Common myeloid progenitor, CD34-positive (primary cell): Measurements from ENCODE around the gene TPPP.

Experiments used
- CTCF ChIA-PET: fragments of 350-600 bp; sonication (Branson Sonifier 250); formaldehyde crosslinking; loops from one replicate; lab custom pipeline; 2021; ENCODE audit warnings: antibody characterized with exemption; lab: Charles Lee
- POLR2A ChIA-PET: fragments of 350-600 bp; sonication (Branson Sonifier 250); formaldehyde crosslinking; loops from one replicate; lab custom pipeline; 2021; ENCODE audit warnings: antibody characterized with exemption; lab: Charles Lee
- DNase-seq, 3 donors: peaks; one replicate each; pipeline versions ENCODE4 v3.0.0 to v3.0.0-alpha.2; 2013
- H3K27ac ChIP-seq, 2 experiments: 1 replicate in 1 of 2; 2 replicates in 1 of 2; pipeline ENCODE4 v1.7.0; 2013; ENCODE audit warnings: inconsistent platforms in 2 of 2, low read length in 2 of 2, mild to moderate bottlenecking in 2 of 2, low read depth in 1 of 2, moderate library complexity in 1 of 2; ENCODE audit not compliant: severe bottlenecking in 2 of 2, insufficient read depth in 1 of 2, poor library complexity in 1 of 2
- H3K27me3 ChIP-seq, 5 experiments: replicated peaks in 2 of 5; 1 replicate in 3 of 5; 2 replicates in 2 of 5; pipeline versions ENCODE4 v1.6.1 to v1.7.0; 2013; ENCODE audit warnings: low read length in 4 of 5, mild to moderate bottlenecking in 2 of 5, moderate library complexity in 2 of 5, inconsistent platforms in 1 of 5; ENCODE audit not compliant: insufficient read depth in 5 of 5, control insufficient read depth in 4 of 5
- H3K36me3 ChIP-seq, 4 experiments: 1 replicate in 2 of 4; 2 replicates in 2 of 4; pipeline versions ENCODE4 v1.6.1 to v1.7.0; 2013; ENCODE audit warnings: low read length in 3 of 4, control low read depth in 1 of 4, mild to moderate bottlenecking in 1 of 4; ENCODE audit not compliant: control insufficient read depth in 4 of 4, insufficient read depth in 4 of 4
- H3K4me1 ChIP-seq, 4 experiments: 1 replicate in 3 of 4; 2 replicates in 1 of 4; pipeline versions ENCODE4 v1.6.1 to v1.7.1; 2013; ENCODE audit warnings: low read length in 3 of 4, mild to moderate bottlenecking in 3 of 4, control low read depth in 1 of 4, inconsistent platforms in 1 of 4, moderate library complexity in 1 of 4; ENCODE audit not compliant: control insufficient read depth in 4 of 4, insufficient read depth in 4 of 4; ENCODE audit errors: control extremely low read depth in 1 of 4
- H3K4me3 ChIP-seq, 7 experiments: 1 replicate in 4 of 7; 2 replicates in 3 of 7; pipeline versions ENCODE4 v1.5.1 to v1.7.0; 2013; ENCODE audit warnings: mild to moderate bottlenecking in 7 of 7, low read length in 6 of 7, moderate library complexity in 6 of 7, inconsistent platforms in 2 of 7, low read depth in 2 of 7, control low read depth in 1 of 7; ENCODE audit not compliant: insufficient read depth in 4 of 7, control insufficient read depth in 1 of 7; ENCODE audit errors: extremely low read depth in 1 of 7
- H3K9me3 ChIP-seq, 5 experiments: 1 replicate in 4 of 5; 2 replicates in 1 of 5; pipeline versions ENCODE4 v1.6.1 to v1.7.1; 2013; ENCODE audit warnings: low read length in 4 of 5, mild to moderate bottlenecking in 2 of 5, inconsistent platforms in 1 of 5, low read depth in 1 of 5, moderate library complexity in 1 of 5; ENCODE audit not compliant: control insufficient read depth in 4 of 5, insufficient read depth in 2 of 5; ENCODE audit errors: control extremely low read depth in 1 of 5
- WGBS: methylation state at CpG from one replicate; pipeline ENCODE4 v1.1.5; 2013; ENCODE audit not compliant: insufficient coverage; 5-methylcytosine and 5-hydroxymethylcytosine counted together

The TPPP gene

GRCh38 chr5:622946-623522 lies 70.1 kb downstream of the TPPP start:
- no peaks in the 10 kb centered on the region for H3K27me3 ChIP-seq
- peaks cover 8 to 72% (median 42%) of the 10 kb centered on the region in 4 experiments for H3K36me3 ChIP-seq
- no peaks in the 10 kb centered on the region for H3K9me3 ChIP-seq
- no peak overlapping the region for H3K27ac ChIP-seq
- WGBS, result 98% methylated on average over 30 of the region's 31 CpGs
- no peaks in the 10 kb centered on the region for H3K4me1 ChIP-seq
- CTCF ChIA-PET, result interaction anchor here (0.6 kb wide), 1 partner anchor 20 kb away, joined by 3 read pairs; no protein-coding TSS in a partner anchor
- no peak for DNase-seq
- no peak overlapping the region for H3K4me3 ChIP-seq
- POLR2A ChIA-PET, result no interaction called here

GRCh38 chr5:622359-622758 lies 70.8 kb downstream of the TPPP start:
- peaks cover 5 to 74% (median 39%) of the 10 kb centered on the region in 4 experiments for H3K36me3 ChIP-seq
- POLR2A ChIA-PET, result no interaction called here

GRCh38 chr5:621341-621761 lies 71.8 kb downstream of the TPPP start:
- no peak for DNase-seq
- H3K36me3 ChIP-seq, result peaks cover 5 to 83% (median 40%) of the 10 kb centered on the region in 4 experiments
- POLR2A ChIA-PET, result no interaction called here

More at GRCh38 chr5:622359-622758, 70.8 kb downstream of the TPPP start:
- Histone ChIP-seq H3K9me3 (no peaks in the 10 kb centered on the region), H3K27ac (no peak overlapping the region), H3K27me3 (no peaks in the 10 kb centered on the region), H3K4me3 (no peak overlapping the region), H3K4me1 (no peaks in the 10 kb centered on the region)
- DNase-seq, result no peak
- 97% methylated on average over 6 of the region's 9 CpGs for WGBS
- CTCF ChIA-PET, result interaction anchor here (0.6 kb wide), 2 partner anchors 20 to 176 kb away, joined by 3 read pairs; no protein-coding TSS in a partner anchor

GRCh38 chr5:620586-621180 lies 72.5 kb downstream of the TPPP start:
- ChIA-PET CTCF (interaction anchor here (0.9 to 1.1 kb wide), 3 partner anchors 45 to 51 kb away, joined by 3 read pairs; no protein-coding TSS in a partner anchor), POLR2A (no interaction called here)
- Histone ChIP-seq H3K36me3 (peaks cover 2 to 78% (median 38%) of the 10 kb centered on the region in 4 experiments), H3K9me3 (no peaks in the 10 kb centered on the region), H3K4me3 (no peak overlapping the region), H3K27ac (no peak overlapping the region), H3K4me1 (no peaks in the 10 kb centered on the region), H3K27me3 (no peaks in the 10 kb centered on the region)
- no peak for DNase-seq
- WGBS, result 86% methylated on average over 3 of the region's 8 CpGs

More at GRCh38 chr5:621341-621761, 71.8 kb downstream of the TPPP start:
- Histone ChIP-seq H3K9me3 (no peaks in the 10 kb centered on the region), H3K27ac (no peak overlapping the region), H3K4me3 (no peak overlapping the region), H3K27me3 (no peaks in the 10 kb centered on the region), H3K4me1 (no peaks in the 10 kb centered on the region)
- WGBS, result 99% methylated on average over 14 of the region's 16 CpGs
- CTCF ChIA-PET, result no interaction called here

DNA sequence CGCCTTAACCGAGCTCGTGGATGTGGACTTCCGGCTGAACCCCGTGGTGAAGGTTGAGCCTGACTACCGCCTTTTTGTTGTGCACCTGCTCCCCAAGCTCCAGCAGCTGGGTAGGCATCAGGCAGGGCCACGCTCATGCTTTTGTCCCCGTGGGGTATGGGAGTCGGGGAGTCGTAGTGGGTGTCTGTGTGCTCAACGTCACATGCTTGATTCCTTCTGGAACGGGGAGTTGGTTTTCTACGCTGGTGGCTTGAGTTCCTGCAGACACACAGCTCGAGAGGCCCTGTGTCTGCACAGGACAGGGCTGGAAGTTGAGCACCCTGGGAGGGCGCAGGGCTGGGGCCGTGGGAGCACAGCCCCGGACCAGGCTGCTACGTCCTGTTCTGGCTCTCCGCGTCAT lies 73.0 kb downstream of the TPPP start:
- ChIA-PET POLR2A (no interaction called here), CTCF (interaction anchor here (0.9 to 1.1 kb wide), 3 partner anchors 46 to 51 kb away, joined by 3 read pairs; no protein-coding TSS in a partner anchor)
- peaks cover 2 to 73% (median 36%) of the 10 kb centered on the region in 4 experiments for H3K36me3 ChIP-seq
- peaks cover 0 to 2% (median 0%) of the 10 kb centered on the region in 5 experiments for H3K9me3 ChIP-seq
- H3K4me3 ChIP-seq, result no peak overlapping the region
- no peaks in the 10 kb centered on the region for H3K4me1 ChIP-seq
- WGBS, result 97% methylated on average over 20 of the region's 20 CpGs
- no peak overlapping the region for H3K27ac ChIP-seq
- DNase-seq, result no peak
- no peaks in the 10 kb centered on the region for H3K27me3 ChIP-seq

DNA sequence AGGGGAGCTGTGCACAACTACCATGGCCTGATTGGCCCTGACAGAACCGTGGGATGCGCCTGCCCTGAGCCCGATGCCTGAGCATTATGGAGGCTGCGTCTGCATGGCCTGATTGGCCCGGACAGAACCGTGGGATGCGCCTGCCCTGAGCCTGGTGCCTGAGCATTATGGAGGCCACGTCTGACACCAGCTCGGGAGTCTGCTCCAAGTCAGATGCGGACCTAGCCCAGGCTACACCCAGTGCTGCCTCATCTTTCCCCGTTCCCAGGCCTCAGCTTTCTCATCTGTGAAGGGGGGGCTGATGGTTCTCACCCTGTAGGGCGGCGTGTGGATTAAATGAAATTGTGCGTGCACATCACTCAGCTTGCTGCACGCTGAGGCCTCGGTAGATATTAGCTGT lies 73.7 kb downstream of the TPPP start:
- ChIA-PET POLR2A (no interaction called here), CTCF (interaction anchor here (0.7 kb wide), 1 partner anchor 183 kb away, joined by 3 read pairs; no protein-coding TSS in a partner anchor)
- peaks cover 0 to 4% (median 0%) of the 10 kb centered on the region in 5 experiments for H3K9me3 ChIP-seq
- H3K27ac ChIP-seq, result no peak overlapping the region
- no peak overlapping the region for H3K4me3 ChIP-seq
- H3K36me3 ChIP-seq, result peaks cover 2 to 66% (median 31%) of the 10 kb centered on the region in 4 experiments
- no peak for DNase-seq
- H3K27me3 ChIP-seq, result no peaks in the 10 kb centered on the region
- over 99% methylated on average over 16 of the region's 16 CpGs for WGBS
- no peaks in the 10 kb centered on the region for H3K4me1 ChIP-seq

GRCh38 chr5:618450-618849 lies 74.7 kb downstream of the TPPP start:
- CTCF ChIA-PET, result no interaction called here
- 98% methylated on average over 4 of the region's 5 CpGs for WGBS
- peaks cover 0 to 2% (median 0%) of the 10 kb centered on the region in 4 experiments for H3K4me1 ChIP-seq
- H3K36me3 ChIP-seq, result peaks cover 2 to 57% (median 28%) of the 10 kb centered on the region in 4 experiments
- no peaks in the 10 kb centered on the region for H3K27me3 ChIP-seq
- DNase-seq, result no peak
- H3K9me3 ChIP-seq, result peaks cover 0 to 4% (median 1%) of the 10 kb centered on the region in 5 experiments
- no peak overlapping the region for H3K4me3 ChIP-seq
- no peak overlapping the region for H3K27ac ChIP-seq
- POLR2A ChIA-PET, result no interaction called here
